ENCODE results near the gene RPL11. TPM values are rescaled to one million over a fixed set of nuclear protein-coding genes. Genes with fewer than 3 reads are reported as not detected.

Gene RPL11
- total RNA-seq, 1 experiment from 2014 or later: 1,205 TPM

DNA sequence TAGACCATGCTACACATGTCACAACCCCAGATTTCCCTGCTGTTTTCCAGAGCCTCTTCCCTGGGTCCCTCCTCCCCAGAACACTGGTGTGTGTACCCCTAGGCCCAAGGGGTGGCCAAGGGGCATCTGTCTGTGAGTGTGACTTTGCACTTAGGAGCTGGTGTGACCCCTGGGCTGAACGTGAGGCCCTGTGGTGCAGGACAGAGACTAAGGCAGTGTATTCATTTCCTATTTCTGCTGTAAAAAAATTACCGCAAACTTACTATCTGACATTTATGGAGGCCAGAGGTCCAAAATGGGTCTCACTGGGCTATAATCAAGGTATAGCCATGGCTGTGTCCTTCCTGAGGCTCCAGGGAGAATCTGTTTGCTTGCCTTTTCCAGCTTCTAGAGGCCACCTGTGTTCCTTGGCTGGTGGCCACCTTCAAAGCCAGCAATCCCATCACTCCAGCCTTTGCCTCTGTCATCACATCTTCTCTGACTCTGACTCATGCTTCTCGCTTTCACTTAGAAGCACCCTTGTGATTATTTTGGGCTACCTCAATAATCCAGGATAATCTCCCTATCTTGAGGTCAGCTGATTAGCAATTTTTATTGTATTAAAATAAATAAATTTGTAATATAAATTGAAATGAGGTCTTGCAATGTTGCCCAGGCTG is 27.7 kb downstream of the RPL11 start:
- Histone ChIP-seq H3F3A (ENCODE audit: insufficient read depth, low read depth) (no peaks in the 10 kb centered on the region), H2AFZ (no peak overlapping the region), H3K4me2 (no peak overlapping the region), H3K4me3 (no peak overlapping the region), H3K79me2 (ENCODE audit: low read depth) (peaks cover 16% of the 10 kb centered on the region), H3K36me3 (ENCODE audit: low read depth) (no peaks in the 10 kb centered on the region), H3K27ac (no peak overlapping the region), H3K9me2 (ENCODE audit: insufficient read depth) (no peaks in the 10 kb centered on the region), H3K4me1 (replicated peaks; ENCODE audit: insufficient read depth) (no peaks in the 10 kb centered on the region), H4K20me1 (ENCODE audit: insufficient read depth) (no peaks in the 10 kb centered on the region), H3K27me3 (ENCODE audit: insufficient read depth, low read depth) (no peaks in the 10 kb centered on the region), H3K9me3 (ENCODE audit: insufficient read depth, low read depth) (no peaks in the 10 kb centered on the region)
- CTCF ChIA-PET: no interaction called here
- no TSS peak for BruUV-seq (replicated peaks)
- no peak for DNase-seq
- POLR2A ChIA-PET (ENCODE audit: unreplicated experiment): no interaction called here
- TF ChIP-seq EZH2 (IDR thresholded peaks at IDR 0.05; ENCODE audit: low read depth): no peak
- TF ChIP-seq, protein P1, sequence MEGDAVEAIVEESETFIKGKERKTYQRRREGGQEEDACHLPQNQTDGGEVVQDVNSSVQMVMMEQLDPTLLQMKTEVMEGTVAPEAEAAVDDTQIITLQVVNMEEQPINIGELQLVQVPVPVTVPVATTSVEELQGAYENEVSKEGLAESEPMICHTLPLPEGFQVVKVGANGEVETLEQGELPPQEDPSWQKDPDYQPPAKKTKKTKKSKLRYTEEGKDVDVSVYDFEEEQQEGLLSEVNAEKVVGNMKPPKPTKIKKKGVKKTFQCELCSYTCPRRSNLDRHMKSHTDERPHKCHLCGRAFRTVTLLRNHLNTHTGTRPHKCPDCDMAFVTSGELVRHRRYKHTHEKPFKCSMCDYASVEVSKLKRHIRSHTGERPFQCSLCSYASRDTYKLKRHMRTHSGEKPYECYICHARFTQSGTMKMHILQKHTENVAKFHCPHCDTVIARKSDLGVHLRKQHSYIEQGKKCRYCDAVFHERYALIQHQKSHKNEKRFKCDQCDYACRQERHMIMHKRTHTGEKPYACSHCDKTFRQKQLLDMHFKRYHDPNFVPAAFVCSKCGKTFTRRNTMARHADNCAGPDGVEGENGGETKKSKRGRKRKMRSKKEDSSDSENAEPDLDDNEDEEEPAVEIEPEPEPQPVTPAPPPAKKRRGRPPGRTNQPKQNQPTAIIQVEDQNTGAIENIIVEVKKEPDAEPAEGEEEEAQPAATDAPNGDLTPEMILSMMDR (conservative IDR thresholded peaks at IDR 0.05): no peak
- intact Hi-C loops (cut with micrococcal nuclease; ENCODE audit: unreplicated experiment): no loop called here

DNA sequence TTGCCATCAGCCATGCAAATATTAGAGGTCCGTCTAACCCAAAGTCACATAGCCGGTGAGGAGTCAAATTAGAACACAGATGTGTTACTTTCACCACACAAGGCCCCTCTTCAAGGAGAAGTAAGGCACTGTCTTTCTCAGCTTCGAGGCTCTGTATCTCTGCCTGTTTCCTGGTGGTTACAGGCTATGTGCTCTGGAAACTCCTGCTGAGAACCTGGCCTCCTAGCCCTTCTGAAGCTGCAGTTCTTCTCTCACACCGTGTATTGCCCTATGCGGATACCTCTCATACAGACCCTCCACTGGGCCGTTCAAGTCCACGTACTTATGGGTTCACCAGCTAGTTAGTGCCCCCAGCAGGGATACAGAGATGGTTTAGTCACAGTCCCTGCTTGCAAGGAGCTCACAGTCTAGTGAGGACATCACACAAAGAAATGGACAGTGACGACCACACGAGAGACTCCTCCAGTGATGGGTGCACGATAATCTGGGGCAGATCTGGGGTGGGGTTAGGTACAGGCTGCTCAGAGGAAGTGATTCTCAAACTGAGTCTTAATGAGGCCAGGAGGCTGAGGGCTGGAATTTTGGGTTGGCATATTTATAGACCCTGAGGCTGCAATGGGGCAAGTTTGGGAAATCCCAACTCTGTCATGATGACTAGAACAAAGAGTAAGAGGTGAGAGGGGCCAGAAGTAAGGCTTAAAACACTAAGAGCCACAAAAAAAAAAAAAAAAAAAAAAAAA is 28.8 kb downstream of the RPL11 start:
- Histone ChIP-seq H3K27me3 (ENCODE audit: insufficient read depth, low read depth) (no peaks in the 10 kb centered on the region), H4K20me1 (ENCODE audit: insufficient read depth) (no peaks in the 10 kb centered on the region), H3F3A (ENCODE audit: insufficient read depth, low read depth) (no peaks in the 10 kb centered on the region), H3K27ac (no peak overlapping the region), H3K9me2 (ENCODE audit: insufficient read depth) (no peaks in the 10 kb centered on the region), H3K4me2 (no peak overlapping the region), H3K9me3 (ENCODE audit: insufficient read depth, low read depth) (no peaks in the 10 kb centered on the region), H3K79me2 (ENCODE audit: low read depth) (peaks cover 8% of the 10 kb centered on the region), H2AFZ (no peak overlapping the region), H3K4me3 (no peak overlapping the region), H3K4me1 (replicated peaks; ENCODE audit: insufficient read depth) (no peaks in the 10 kb centered on the region), H3K36me3 (ENCODE audit: low read depth) (no peaks in the 10 kb centered on the region)
- no peak for DNase-seq
- ChIA-PET POLR2A (ENCODE audit: unreplicated experiment) (no interaction called here), CTCF (interaction anchor here (0.5 to 0.7 kb wide), 2 partner anchors 671 to 993 kb away, joined by 3 to 18 read pairs; no protein-coding TSS in a partner anchor)
- intact Hi-C loops (cut with micrococcal nuclease; ENCODE audit: unreplicated experiment): no loop called here
- BruUV-seq (replicated peaks): no TSS peak
- no peak for TF ChIP-seq EZH2 (IDR thresholded peaks at IDR 0.05; ENCODE audit: low read depth)
- TF ChIP-seq, protein P1 (conservative IDR thresholded peaks at IDR 0.05): no peak

DNA sequence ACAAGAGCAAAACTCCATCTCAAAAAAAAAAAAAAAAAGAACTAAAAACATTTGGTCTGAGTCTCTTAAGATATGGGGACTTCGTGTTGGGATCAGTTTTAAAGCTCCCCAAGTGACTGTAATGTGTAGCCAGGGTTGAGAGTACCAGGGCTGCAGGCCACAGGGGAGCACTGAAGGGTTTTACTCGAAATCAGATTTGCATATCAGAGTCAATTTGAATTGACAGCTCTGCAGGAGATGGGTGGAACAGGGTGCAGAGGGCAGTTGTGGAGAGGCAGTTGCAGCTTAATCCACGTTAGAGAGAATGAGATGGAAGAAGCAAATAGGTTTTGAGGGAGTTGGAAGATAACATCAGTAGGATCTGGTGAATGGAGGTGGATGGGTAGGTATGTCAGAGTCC is 31.0 kb downstream of the RPL11 start:
- Histone ChIP-seq H3K79me2 (ENCODE audit: low read depth) (peaks cover 7% of the 10 kb centered on the region), H3K27ac (no peak overlapping the region), H3K4me2 (no peak overlapping the region), H2AFZ (no peak overlapping the region), H3F3A (ENCODE audit: insufficient read depth, low read depth) (no peaks in the 10 kb centered on the region), H3K4me1 (replicated peaks; ENCODE audit: insufficient read depth) (no peaks in the 10 kb centered on the region), H3K9me3 (ENCODE audit: insufficient read depth, low read depth) (no peaks in the 10 kb centered on the region), H4K20me1 (ENCODE audit: insufficient read depth) (no peaks in the 10 kb centered on the region), H3K4me3 (no peak overlapping the region), H3K36me3 (ENCODE audit: low read depth) (no peaks in the 10 kb centered on the region), H3K9me2 (ENCODE audit: insufficient read depth) (no peaks in the 10 kb centered on the region), H3K27me3 (ENCODE audit: insufficient read depth, low read depth) (no peaks in the 10 kb centered on the region)
- ChIA-PET CTCF (interaction anchor here (0.6 kb wide), 1 partner anchor 185 kb away, joined by 3 read pairs; no protein-coding TSS in a partner anchor), POLR2A (ENCODE audit: unreplicated experiment) (no interaction called here)
- DNase-seq: no peak
- TF ChIP-seq, protein P1 (conservative IDR thresholded peaks at IDR 0.05): no peak
- no peak for TF ChIP-seq EZH2 (IDR thresholded peaks at IDR 0.05; ENCODE audit: low read depth)
- intact Hi-C loops (cut with micrococcal nuclease; ENCODE audit: unreplicated experiment): no loop called here
- no TSS peak for BruUV-seq (replicated peaks)
